Neural cell (in vitro differentiated cells): Measurements from ENCODE around the gene DNAAF1. TPM values are rescaled to one million over a fixed set of nuclear protein-coding genes. Genes with fewer than 3 reads are reported as not detected.

Source experiments
- H2AFZ ChIP-seq: fragments of 200-600, 300-800 bp; sonication (generic), shearing (Covaris generic); 2 replicates; pipeline ENCODE4 v1.6.0; 2014; ENCODE audit warnings: low read depth, mild to moderate bottlenecking, antibody characterized with exemption, low read length, moderate library complexity
- H3F3A ChIP-seq: fragments of 200-600 bp; shearing (Covaris generic); 2 replicates; pipeline ENCODE4 v1.6.1; 2016; ENCODE audit warnings: mild to moderate bottlenecking, moderate library complexity, mixed read lengths, antibody characterized with exemption, low read length; ENCODE audit not compliant: insufficient read depth, poor library complexity, severe bottlenecking
- H3K27ac ChIP-seq: fragments of 200-600, 300-800 bp; sonication (generic), shearing (Covaris generic); 2 replicates; pipeline ENCODE4 v1.5.1; 2014; ENCODE audit warnings: mild to moderate bottlenecking, low read length, moderate library complexity
- H3K27me3 ChIP-seq: fragments of 300-800, 200-600 bp; sonication (generic), shearing (Covaris generic); 2 replicates; pipeline ENCODE4 v1.6.0; 2014; ENCODE audit warnings: mild to moderate bottlenecking, low read depth, low read length, moderate library complexity; ENCODE audit not compliant: insufficient read depth
- H3K36me3 ChIP-seq: fragments of 300-800, 200-600 bp; sonication (generic), shearing (Covaris generic); 2 replicates; pipeline ENCODE4 v1.5.1; 2014; ENCODE audit warnings: mild to moderate bottlenecking, antibody characterized with exemption, low read length, moderate library complexity; ENCODE audit not compliant: insufficient read depth
- H3K4me2 ChIP-seq: fragments of 300-800, 200-600 bp; sonication (generic), shearing (Covaris generic); 2 replicates; pipeline ENCODE4 v1.6.0; 2014; ENCODE audit warnings: mild to moderate bottlenecking, low read length
- H3K4me3 ChIP-seq: fragments of 300-800, 200-600 bp; sonication (generic), shearing (Covaris generic); 2 replicates; pipeline ENCODE4 v1.5.1; 2014; ENCODE audit warnings: mild to moderate bottlenecking, low read length, moderate library complexity
- H3K79me2 ChIP-seq: fragments of 200-600 bp; shearing (Covaris generic); replicated peaks from 2 replicates; pipeline ENCODE4 v1.6.0; 2014; ENCODE audit warnings: mild to moderate bottlenecking, low read length, moderate library complexity; ENCODE audit not compliant: insufficient read depth
- H3K9ac ChIP-seq: fragments of 300-800, 200-600 bp; sonication (generic), shearing (Covaris generic); 2 replicates; pipeline ENCODE4 v1.6.1; 2016; ENCODE audit warnings: mild to moderate bottlenecking, low read length, mixed read lengths
- H3K9me2 ChIP-seq: fragments of 200-600 bp; shearing (Covaris generic); 2 replicates; pipeline ENCODE4 v1.6.1; 2016; ENCODE audit warnings: mild to moderate bottlenecking, low read length, mixed read lengths; ENCODE audit not compliant: insufficient read depth
- H3K9me3 ChIP-seq: fragments of 200-600, 300-800 bp; sonication (generic), shearing (Covaris generic); 2 replicates; pipeline ENCODE4 v1.6.1; 2016; ENCODE audit warnings: mild to moderate bottlenecking, mixed run types, low read length, moderate library complexity, mixed read lengths
- H4K20me1 ChIP-seq: fragments of 200-600 bp; shearing (Covaris generic); 2 replicates; pipeline ENCODE4 v1.6.1; 2016; ENCODE audit warnings: mild to moderate bottlenecking, mixed run types; ENCODE audit not compliant: insufficient read depth
- CTCF ChIP-seq: fragments of 450-650 bp; IDR thresholded peaks from 2 replicates; pipeline ENCODE4 v1.5.1; 2014; ENCODE audit warnings: antibody characterized with exemption, mild to moderate bottlenecking, moderate library complexity; ENCODE audit not compliant: poor library complexity, severe bottlenecking
- EP300 ChIP-seq: fragments of 450-650 bp; conservative IDR thresholded peaks from 2 replicates; pipeline ENCODE4 v1.6.1; 2014; ENCODE audit warnings: antibody characterized with exemption, mild to moderate bottlenecking, moderate library complexity; ENCODE audit not compliant: poor library complexity, severe bottlenecking
- EZH2 ChIP-seq: fragments of 200-600, 300-800 bp; shearing (Covaris generic), sonication (generic); IDR thresholded peaks from 2 replicates; pipeline ENCODE4 v1.6.1; 2014; ENCODE audit warnings: antibody characterized with exemption, low read length, borderline replicate concordance, mild to moderate bottlenecking; ENCODE audit not compliant: insufficient read depth, poor library complexity, severe bottlenecking
- MXI1 ChIP-seq: fragments of 450-650 bp; conservative IDR thresholded peaks from 2 replicates; pipeline ENCODE4 v1.6.1; 2014; ENCODE audit warnings: antibody characterized with exemption, mild to moderate bottlenecking; ENCODE audit not compliant: poor library complexity, severe bottlenecking
- POLR2AphosphoS5 ChIP-seq: IDR thresholded peaks from 2 replicates; pipeline ENCODE4 v1.6.1; 2012
- RAD21 ChIP-seq: fragments of 450-650 bp; conservative IDR thresholded peaks from 2 replicates; pipeline ENCODE4 v1.6.1; 2014; ENCODE audit warnings: antibody characterized with exemption, mild to moderate bottlenecking, moderate library complexity
- SMC3 ChIP-seq: fragments of 450-650 bp; conservative IDR thresholded peaks from 2 replicates; pipeline ENCODE4 v1.6.1; 2014; ENCODE audit warnings: antibody characterized with exemption, mild to moderate bottlenecking, moderate library complexity; ENCODE audit not compliant: poor library complexity
- TAF1 ChIP-seq: IDR thresholded peaks from 2 replicates; pipeline ENCODE4 v1.6.1; 2012; ENCODE audit warnings: low read depth
- polyA plus RNA-seq: library from polyadenylated mRNA; depleted of rRNA; stranded (reverse); fragments of >200 nt; gene quantifications from 2 replicates; pipeline ENCODE4 v1.2.3, GENCODE V29; 2014
- TF ChIP-seq, protein P1 (sequence below): IDR thresholded peaks from 2 replicates; pipeline ENCODE4 v1.6.1; 2012; ENCODE audit warnings: borderline replicate concordance

DNAAF1 gene
- polyA plus RNA-seq, 1 donor from 2014 or later = 0.71 TPM

- Histone ChIP-seq H3K9me2 (no peaks in the 10 kb centered on the region), H4K20me1 (no peaks in the 10 kb centered on the region), H3K36me3 (no peaks in the 10 kb centered on the region), H3K27ac (no peak overlapping the region), H3K79me2 (no peaks in the 10 kb centered on the region), H3K4me3 (no peak overlapping the region), H3K4me2 (no peak overlapping the region), H2AFZ (no peak overlapping the region), H3K9ac (no peak overlapping the region), H3K27me3 (no peaks in the 10 kb centered on the region), H3K9me3 (no peaks in the 10 kb centered on the region), H3F3A (no peaks in the 10 kb centered on the region)
- TF ChIP-seq MXI1 (no peak), CTCF (no peak), POLR2AphosphoS5 (no peak), TAF1 (no peak), EZH2 (no peak), EP300 (no peak), RAD21 (no peak), SMC3 (no peak)
- TF ChIP-seq, protein P1, sequence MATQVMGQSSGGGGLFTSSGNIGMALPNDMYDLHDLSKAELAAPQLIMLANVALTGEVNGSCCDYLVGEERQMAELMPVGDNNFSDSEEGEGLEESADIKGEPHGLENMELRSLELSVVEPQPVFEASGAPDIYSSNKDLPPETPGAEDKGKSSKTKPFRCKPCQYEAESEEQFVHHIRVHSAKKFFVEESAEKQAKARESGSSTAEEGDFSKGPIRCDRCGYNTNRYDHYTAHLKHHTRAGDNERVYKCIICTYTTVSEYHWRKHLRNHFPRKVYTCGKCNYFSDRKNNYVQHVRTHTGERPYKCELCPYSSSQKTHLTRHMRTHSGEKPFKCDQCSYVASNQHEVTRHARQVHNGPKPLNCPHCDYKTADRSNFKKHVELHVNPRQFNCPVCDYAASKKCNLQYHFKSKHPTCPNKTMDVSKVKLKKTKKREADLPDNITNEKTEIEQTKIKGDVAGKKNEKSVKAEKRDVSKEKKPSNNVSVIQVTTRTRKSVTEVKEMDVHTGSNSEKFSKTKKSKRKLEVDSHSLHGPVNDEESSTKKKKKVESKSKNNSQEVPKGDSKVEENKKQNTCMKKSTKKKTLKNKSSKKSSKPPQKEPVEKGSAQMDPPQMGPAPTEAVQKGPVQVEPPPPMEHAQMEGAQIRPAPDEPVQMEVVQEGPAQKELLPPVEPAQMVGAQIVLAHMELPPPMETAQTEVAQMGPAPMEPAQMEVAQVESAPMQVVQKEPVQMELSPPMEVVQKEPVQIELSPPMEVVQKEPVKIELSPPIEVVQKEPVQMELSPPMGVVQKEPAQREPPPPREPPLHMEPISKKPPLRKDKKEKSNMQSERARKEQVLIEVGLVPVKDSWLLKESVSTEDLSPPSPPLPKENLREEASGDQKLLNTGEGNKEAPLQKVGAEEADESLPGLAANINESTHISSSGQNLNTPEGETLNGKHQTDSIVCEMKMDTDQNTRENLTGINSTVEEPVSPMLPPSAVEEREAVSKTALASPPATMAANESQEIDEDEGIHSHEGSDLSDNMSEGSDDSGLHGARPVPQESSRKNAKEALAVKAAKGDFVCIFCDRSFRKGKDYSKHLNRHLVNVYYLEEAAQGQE = no peak
These were observed 73.2 kb downstream of the DNAAF1 start for GRCh38 chr16:84218176-84218823.

DNA sequence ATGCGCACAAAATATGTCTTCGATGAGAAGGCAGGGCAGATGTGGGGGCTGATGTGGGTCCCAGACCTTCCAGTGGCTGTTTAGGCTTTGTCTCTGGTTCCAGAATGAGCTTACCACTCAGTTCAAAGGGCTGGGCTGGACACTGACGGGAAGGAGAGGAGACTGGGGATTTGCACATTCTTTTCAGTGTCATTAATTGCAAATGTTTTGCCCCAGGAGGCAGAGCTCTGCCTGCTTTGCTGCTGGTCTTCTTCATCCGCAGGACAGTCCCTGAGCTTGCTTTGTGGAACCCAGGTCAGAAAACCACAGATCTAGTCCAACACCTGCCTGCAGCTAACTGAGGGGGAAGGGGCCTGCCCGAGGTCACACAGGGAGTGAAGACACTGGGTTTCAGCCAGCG, 73.8 kb downstream of the DNAAF1 start:
- no peaks in the 10 kb centered on the region for H3K36me3 ChIP-seq

More for the DNA sequence above, 73.8 kb downstream of the DNAAF1 start:
- no peak overlapping the region for H3K4me2 ChIP-seq
- no peak for TF ChIP-seq EP300
- no peaks in the 10 kb centered on the region for H3F3A ChIP-seq
- no peaks in the 10 kb centered on the region for H3K9me2 ChIP-seq
- H4K20me1 ChIP-seq = no peaks in the 10 kb centered on the region
- H3K27me3 ChIP-seq = no peaks in the 10 kb centered on the region
- H3K27ac ChIP-seq = no peak overlapping the region
- no peaks in the 10 kb centered on the region for H3K79me2 ChIP-seq
- H3K4me3 ChIP-seq = no peak overlapping the region
- H3K9ac ChIP-seq = no peak overlapping the region
- no peaks in the 10 kb centered on the region for H3K9me3 ChIP-seq
- H2AFZ ChIP-seq = no peak overlapping the region
